Measurements from ENCODE around the gene PIH1D1.

The PIH1D1 gene

GRCh38 chr19:49451430-49452181 lies at the start of gene PIH1D1:
Gene PIH1D1, minus strand, starts transcription at chr19:49451814. Its CDS starts 240 bp downstream, at chr19:49451574.
- peak; percentile 99 for DNase-seq (ENCODE audit: low read depth)

GRCh38 chr19:49499030-49499670 lies 47.5 kb upstream of the PIH1D1 start:
- no peak for DNase-seq (ENCODE audit: low read depth)

- DNase-seq (ENCODE audit: low read depth) = no peak
Observed at GRCh38 chr19:49498475-49498874, 46.9 kb upstream of the PIH1D1 start.

- DNase-seq (ENCODE audit: low read depth) = no peak
Observed at GRCh38 chr19:49497789-49498103, 46.1 kb upstream of the PIH1D1 start.

GRCh38 chr19:49497047-49497788 lies 45.6 kb upstream of the PIH1D1 start:
- no peak for DNase-seq (ENCODE audit: low read depth)

DNA sequence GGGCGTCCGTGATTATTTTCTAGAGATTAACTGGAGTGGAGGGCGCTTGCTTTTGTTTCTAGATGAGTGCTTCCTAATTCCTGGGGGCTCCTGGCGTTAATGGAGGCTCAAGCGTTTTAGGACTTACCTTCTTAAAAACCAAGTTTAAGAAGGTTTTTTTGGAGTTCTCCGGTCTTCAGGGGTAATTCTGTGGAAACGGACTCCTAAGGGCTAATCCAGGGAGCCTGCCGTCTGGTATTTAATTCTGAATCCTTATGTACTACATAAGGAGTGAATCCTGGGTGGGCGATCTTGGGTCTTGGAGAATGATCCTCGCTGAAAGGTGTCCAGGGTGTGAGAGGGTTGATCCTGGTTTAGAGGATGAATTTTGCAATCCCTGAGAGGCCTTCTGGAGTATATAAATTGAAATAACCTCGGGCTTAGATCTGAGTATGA lies 45.0 kb upstream of the PIH1D1 start:
- DNase-seq (ENCODE audit: low read depth) = no peak

GRCh38 chr19:49492573-49493405 lies 41.2 kb upstream of the PIH1D1 start:
- no peak for DNase-seq (ENCODE audit: low read depth)

GRCh38 chr19:49491804-49492572 lies 40.4 kb upstream of the PIH1D1 start:
- DNase-seq (ENCODE audit: low read depth) = no peak

DNA sequence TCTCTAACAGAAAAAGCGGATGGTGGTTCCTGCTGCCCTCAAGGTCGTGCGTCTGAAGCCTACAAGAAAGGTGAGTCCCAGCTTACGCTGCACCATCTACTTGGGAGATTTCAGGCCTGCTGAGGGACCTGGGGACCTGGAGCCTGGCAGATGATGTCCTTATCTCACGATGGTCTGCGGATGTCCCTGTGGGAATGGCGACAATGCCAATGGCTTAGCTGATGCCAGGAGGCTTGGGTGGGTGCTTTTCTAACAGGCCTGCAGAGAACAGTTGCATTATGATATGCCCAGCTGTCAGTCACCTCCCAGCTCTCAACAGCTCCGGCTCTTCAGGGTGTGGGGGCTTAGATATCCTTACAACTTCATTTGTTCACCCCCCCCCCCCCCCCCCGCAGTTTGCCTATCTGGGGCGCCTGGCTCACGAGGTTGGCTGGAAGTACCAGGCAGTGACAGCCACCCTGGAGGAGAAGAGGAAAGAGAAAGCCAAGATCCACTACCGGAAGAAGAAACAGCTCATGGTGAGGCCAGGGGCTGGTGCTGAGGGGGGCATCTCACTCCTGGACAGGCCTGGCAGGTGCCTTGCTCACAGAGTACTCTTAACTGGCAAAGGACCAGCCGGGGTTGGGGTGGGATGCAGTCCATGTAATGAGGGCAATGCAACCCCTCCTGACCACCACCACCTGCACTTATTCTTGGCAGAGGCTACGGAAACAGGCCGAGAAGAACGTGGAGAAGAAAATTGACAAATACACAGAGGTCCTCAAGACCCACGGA lies 39.6 kb upstream of the PIH1D1 start:
- no peak for DNase-seq (ENCODE audit: low read depth)

GRCh38 chr19:49490287-49491029 lies 38.8 kb upstream of the PIH1D1 start:
- DNase-seq (ENCODE audit: low read depth) = no peak

DNA sequence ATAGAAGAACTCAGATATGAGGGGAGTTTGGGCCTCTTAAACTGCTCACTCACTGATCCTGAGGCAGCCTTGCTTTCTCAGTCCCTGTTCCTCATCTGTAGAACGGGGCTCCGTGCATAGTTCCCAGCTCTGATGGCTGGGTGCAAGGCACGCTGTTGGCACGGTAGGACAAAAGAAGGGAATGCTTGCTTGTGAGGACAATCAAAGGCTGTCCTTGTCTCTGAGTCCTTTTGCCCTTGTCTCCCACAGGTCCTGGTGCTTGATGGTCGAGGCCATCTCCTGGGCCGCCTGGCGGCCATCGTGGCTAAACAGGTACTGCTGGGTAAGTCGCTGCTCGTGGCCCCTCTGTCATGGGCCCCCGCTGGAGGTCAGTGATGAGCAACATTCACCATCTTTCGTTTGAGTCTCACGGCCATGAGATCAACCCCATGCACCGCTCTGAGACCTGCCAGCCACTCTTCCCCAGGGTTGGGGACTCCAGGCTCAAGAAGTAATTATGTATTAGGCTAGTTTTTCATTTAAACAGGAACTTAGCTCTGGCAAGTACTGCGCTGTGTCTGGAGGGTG lies 38.1 kb upstream of the PIH1D1 start:
- DNase-seq (ENCODE audit: low read depth) = no peak

DNA sequence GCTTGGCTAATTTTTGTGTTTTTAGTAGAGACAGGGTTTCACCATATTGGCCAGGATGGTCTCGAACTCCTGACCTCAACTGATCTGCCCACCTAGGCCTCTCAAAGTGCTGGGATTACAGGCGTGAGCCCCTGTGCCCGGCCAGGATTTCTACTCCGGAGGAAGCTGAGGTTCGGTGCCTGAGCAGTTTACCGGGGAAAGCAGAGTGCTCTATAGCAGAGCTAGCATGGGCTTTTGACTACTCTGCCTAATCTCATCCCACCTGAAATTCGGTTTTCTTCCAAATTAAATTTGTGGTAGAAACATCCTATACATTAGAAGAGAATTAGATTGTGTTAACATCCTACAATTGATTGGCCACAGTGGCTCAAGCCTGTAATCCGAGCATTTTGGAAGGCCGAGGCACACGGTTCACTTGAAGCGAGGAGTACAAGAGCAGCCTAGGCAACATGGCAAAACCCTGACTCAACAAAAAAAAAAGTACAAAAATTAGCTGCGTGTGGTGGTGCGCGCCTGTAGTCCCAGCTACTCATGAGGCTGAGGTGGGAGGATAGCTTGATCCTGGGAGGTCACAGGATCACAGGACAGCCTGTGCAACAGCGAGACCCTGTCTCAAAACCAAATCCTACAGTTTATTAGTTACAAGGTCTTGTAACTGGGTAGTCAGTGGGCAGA lies 37.4 kb upstream of the PIH1D1 start:
- DNase-seq (ENCODE audit: low read depth) = no peak

GRCh38 chr19:49488046-49488862 lies 36.6 kb upstream of the PIH1D1 start:
- no peak for DNase-seq (ENCODE audit: low read depth)

DNA sequence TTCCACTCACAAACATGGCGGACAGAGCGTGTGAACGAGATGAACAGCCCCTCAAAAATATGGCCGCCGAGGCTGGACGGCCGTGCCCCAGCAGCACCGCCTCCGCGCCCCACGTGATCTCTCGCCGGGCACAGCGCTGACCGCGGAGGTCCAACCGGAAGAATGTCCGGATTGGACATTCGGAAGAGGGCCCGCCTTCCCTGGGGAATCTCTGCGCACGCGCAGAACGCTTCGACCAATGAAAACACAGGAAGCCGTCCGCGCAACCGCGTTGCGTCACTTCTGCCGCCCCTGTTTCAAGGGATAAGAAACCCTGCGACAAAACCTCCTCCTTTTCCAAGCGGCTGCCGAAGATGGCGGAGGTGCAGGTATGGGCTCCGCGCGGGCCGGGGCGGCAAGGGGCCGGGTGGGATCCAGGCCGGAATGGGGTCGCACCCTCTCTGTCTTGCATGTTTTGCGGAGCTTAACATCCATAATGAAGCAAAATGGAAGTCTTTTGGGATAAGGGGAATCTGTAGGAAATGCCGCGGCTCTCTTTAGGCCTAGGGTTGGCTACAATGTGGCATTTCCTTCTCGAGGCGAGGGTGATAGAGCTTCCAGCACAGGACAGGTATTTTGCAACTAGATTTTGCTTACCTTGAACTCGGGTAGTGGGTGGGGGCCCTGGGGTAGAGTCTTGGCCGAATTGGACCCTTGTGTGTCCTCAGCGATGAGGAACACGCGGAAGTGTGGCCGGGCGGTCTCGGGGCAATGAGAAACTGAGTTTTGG lies 35.8 kb upstream of the PIH1D1 start, which contains the start of gene RPL13A:
Gene RPL13A (plus strand): TSS at position 332 of the 769 bp plus-strand sequence. CDS start 22 bp downstream, at position 354.
- peak; percentile 99 for DNase-seq (ENCODE audit: low read depth)

- no peak for DNase-seq (ENCODE audit: low read depth)
Observed at GRCh38 chr19:49486710-49487276, 35.2 kb upstream of the PIH1D1 start.

- no peak for DNase-seq (ENCODE audit: low read depth)
Observed at GRCh38 chr19:49486232-49486631, 34.6 kb upstream of the PIH1D1 start.

Data from fibroblast of the conjunctiva (primary cell).